Brain microvascular endothelial cell (primary cell): ENCODE measurements around the gene KCNK7.

Experiments used
- DNase-seq: peaks from one replicate; pipeline ENCODE4 v3.0.0-alpha.2; 2020
- H3K27ac ChIP-seq: fragments of 250-450 bp; sonication (Bioruptor Pico); 2 replicates; pipeline ENCODE4 v1.5.1; 2020; ENCODE audit warnings: mild to moderate bottlenecking, moderate library complexity
- H3K27me3 ChIP-seq: fragments of 250-450 bp; sonication (Bioruptor Pico); replicated peaks from 2 replicates; pipeline ENCODE4 v1.5.1; 2020; ENCODE audit warnings: mild to moderate bottlenecking
- H3K36me3 ChIP-seq: fragments of 250-450 bp; sonication (Bioruptor Pico); replicated peaks from 2 replicates; pipeline ENCODE4 v1.5.1; 2020; ENCODE audit warnings: mild to moderate bottlenecking
- H3K4me3 ChIP-seq: 2 replicates; pipeline ENCODE4 v1.5.1; 2011; ENCODE audit warnings: low read depth, mild to moderate bottlenecking, control low read depth, low read length, moderate library complexity
- CTCF ChIP-seq: IDR thresholded peaks from 2 replicates; pipeline ENCODE4 v1.5.1; 2011; ENCODE audit warnings: low read depth, mild to moderate bottlenecking, moderate library complexity, low read length, control low read depth, inconsistent platforms; ENCODE audit errors: missing control alignments
- in situ Hi-C: cut with HindIII; loops from 2 replicates; pipeline ENCODE4 v1.10.0; 2017; ENCODE audit warnings: low sequenced_read_pairs, low pct_ligation_motif_present

KCNK7 gene

GRCh38 chr11:65636108-65637031, 40.8 kb upstream of the KCNK7 start:
- no peak overlapping the region for H3K4me3 ChIP-seq
- H3K27me3 ChIP-seq = no peaks in the 10 kb centered on the region
- no peak overlapping the region for H3K27ac ChIP-seq
- DNase-seq = no peak
- in situ Hi-C loops = no loop called here
- no peak for TF ChIP-seq CTCF
- peaks cover 38% of the 10 kb centered on the region for H3K36me3 ChIP-seq

GRCh38 chr11:65634905-65635731, 39.5 kb upstream of the KCNK7 start:
- Histone ChIP-seq H3K27ac (no peak overlapping the region), H3K4me3 (no peak overlapping the region), H3K36me3 (peaks cover 47% of the 10 kb centered on the region), H3K27me3 (no peaks in the 10 kb centered on the region)
- DNase-seq = no peak
- in situ Hi-C loops = no loop called here
- no peak for TF ChIP-seq CTCF

- no peak overlapping the region for H3K4me3 ChIP-seq
- in situ Hi-C loops = no loop called here
- H3K27ac ChIP-seq = no peak overlapping the region
- no peaks in the 10 kb centered on the region for H3K27me3 ChIP-seq
- H3K36me3 ChIP-seq = peaks cover 54% of the 10 kb centered on the region
- no peak for DNase-seq
- no peak for TF ChIP-seq CTCF
Measured at GRCh38 chr11:65634440-65634839, 38.8 kb upstream of the KCNK7 start.

GRCh38 chr11:65634109-65634436, 38.5 kb upstream of the KCNK7 start:
- no peak overlapping the region for H3K4me3 ChIP-seq
- TF ChIP-seq CTCF = no peak
- H3K36me3 ChIP-seq = peaks cover 58% of the 10 kb centered on the region
- in situ Hi-C loops = no loop called here
- H3K27me3 ChIP-seq = no peaks in the 10 kb centered on the region
- DNase-seq = no peak
- H3K27ac ChIP-seq = no peak overlapping the region

- no peak overlapping the region for H3K27ac ChIP-seq
- in situ Hi-C loops = no loop called here
- peaks cover 62% of the 10 kb centered on the region for H3K36me3 ChIP-seq
- no peaks in the 10 kb centered on the region for H3K27me3 ChIP-seq
- TF ChIP-seq CTCF = no peak
- no peak overlapping the region for H3K4me3 ChIP-seq
- no peak for DNase-seq
Measured at GRCh38 chr11:65633390-65634108, 37.9 kb upstream of the KCNK7 start.
